ENCODE results near the gene PINLYP. TPM values are rescaled to one million over a fixed set of nuclear protein-coding genes. Genes with fewer than 3 reads are reported as not detected.

Gene PINLYP
- polyA plus RNA-seq, 1 of the 3 experiments (the other 2 are of a cell fraction) = 5.5 TPM

DNA sequence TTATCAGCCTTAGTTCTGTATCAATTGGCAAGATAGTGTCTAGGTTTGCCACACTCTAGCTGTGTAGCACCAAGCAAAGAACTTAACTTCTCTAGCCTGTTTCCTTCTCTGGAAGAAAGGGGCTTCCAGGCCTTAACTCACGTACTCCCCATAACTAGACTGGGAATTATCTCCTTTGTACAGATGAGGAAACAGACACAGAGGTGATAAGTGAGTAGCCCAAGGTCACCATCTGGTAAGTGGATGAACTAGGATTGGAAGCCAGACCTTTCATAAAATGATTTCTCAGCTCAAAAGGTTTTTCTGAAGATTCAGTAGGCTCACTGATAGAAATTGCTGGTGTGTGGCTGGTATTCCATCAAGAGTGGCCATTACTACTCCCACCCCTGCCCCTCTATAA is 40.7 kb downstream of the PINLYP start:
- Histone ChIP-seq H4K20me1 (ENCODE audit: insufficient read depth) (no peaks in the 10 kb centered on the region), H3K4me3 (ENCODE audit: low read depth in 2 of 2, low read length in 1 of 2) (no peak overlapping the region), H3K79me2 (ENCODE audit: insufficient read depth) (peaks cover 64% of the 10 kb centered on the region), H3F3A (replicated peaks; ENCODE audit: insufficient read depth) (no peaks in the 10 kb centered on the region), H2AFZ (ENCODE audit: low read depth) (no peak overlapping the region), H3K36me3 (replicated peaks in 1 of 2; ENCODE audit: control insufficient read depth in 1 of 2, insufficient read depth in 2 of 2, low read length in 1 of 2) (peaks cover 6 to 21% of the 10 kb centered on the region in 2 experiments), H3K9me3 (no peaks in the 10 kb centered on the region), H3K4me1 (ENCODE audit: control insufficient read depth in 1 of 2, insufficient read depth in 2 of 2, low read depth in 1 of 2, low read length in 1 of 2) (peaks cover 7 to 12% of the 10 kb centered on the region in 2 experiments; a peak in 2 of 4 replicates), H3K9ac (no peak overlapping the region), H3K27ac (ENCODE audit: low read depth in 2 of 2, low read length in 1 of 2) (no peak overlapping the region; a peak in 1 of 4 replicates), H3K9me2 (no peaks in the 10 kb centered on the region), H3K4me2 (no peak overlapping the region), H3K27me3 (ENCODE audit: insufficient read depth) (no peaks in the 10 kb centered on the region)
- POLR2A ChIA-PET = no interaction called here
- DNase-seq = no peak
- 95% methylated on average over 1 of the region's 1 CpG for WGBS (ENCODE audit: low lambda C conversion rate)
- TF ChIP-seq, protein P1, sequence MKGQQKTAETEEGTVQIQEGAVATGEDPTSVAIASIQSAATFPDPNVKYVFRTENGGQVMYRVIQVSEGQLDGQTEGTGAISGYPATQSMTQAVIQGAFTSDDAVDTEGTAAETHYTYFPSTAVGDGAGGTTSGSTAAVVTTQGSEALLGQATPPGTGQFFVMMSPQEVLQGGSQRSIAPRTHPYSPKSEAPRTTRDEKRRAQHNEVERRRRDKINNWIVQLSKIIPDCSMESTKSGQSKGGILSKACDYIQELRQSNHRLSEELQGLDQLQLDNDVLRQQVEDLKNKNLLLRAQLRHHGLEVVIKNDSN (IDR thresholded peaks at IDR 0.05; ENCODE audit: borderline replicate concordance, low read depth) = no peak
- no peak for TF ChIP-seq POLR2AphosphoS5 (IDR thresholded peaks at IDR 0.05; ENCODE audit: low read depth, low read length)
- no peak for TF ChIP-seq NFIC (IDR thresholded peaks at IDR 0.05; ENCODE audit: borderline replicate concordance)
- TF ChIP-seq MXI1 (IDR thresholded peaks at IDR 0.05; ENCODE audit: low read depth, low read length) = no peak
- no peak for TF ChIP-seq MEF2A (IDR thresholded peaks at IDR 0.05; ENCODE audit: borderline replicate concordance, low read depth)
- TF ChIP-seq SIN3A (IDR thresholded peaks at IDR 0.05; ENCODE audit: borderline replicate concordance, low read depth, low read length) = no peak
- TF ChIP-seq TAF1 (IDR thresholded peaks at IDR 0.05; ENCODE audit: borderline replicate concordance, low read depth, low read length) = no peak
- no peak for TF ChIP-seq NRF1 (IDR thresholded peaks at IDR 0.05; ENCODE audit: low read depth, low read length)
- no peak for TF ChIP-seq RXRA (IDR thresholded peaks at IDR 0.05; ENCODE audit: borderline replicate concordance, low read depth)
- TF ChIP-seq TEAD4 (IDR thresholded peaks at IDR 0.05; ENCODE audit: borderline replicate concordance, insufficient read depth) = no peak
- TF ChIP-seq YY1 (IDR thresholded peaks at IDR 0.05; ENCODE audit: low read depth) = no peak
- TF ChIP-seq SMC3 (IDR thresholded peaks at IDR 0.05; ENCODE audit: low read depth, low read length) = no peak
- no peak for TF ChIP-seq TCF12 (IDR thresholded peaks at IDR 0.05)
- no peak for TF ChIP-seq JUND (IDR thresholded peaks at IDR 0.05)
- TF ChIP-seq, protein P2, sequence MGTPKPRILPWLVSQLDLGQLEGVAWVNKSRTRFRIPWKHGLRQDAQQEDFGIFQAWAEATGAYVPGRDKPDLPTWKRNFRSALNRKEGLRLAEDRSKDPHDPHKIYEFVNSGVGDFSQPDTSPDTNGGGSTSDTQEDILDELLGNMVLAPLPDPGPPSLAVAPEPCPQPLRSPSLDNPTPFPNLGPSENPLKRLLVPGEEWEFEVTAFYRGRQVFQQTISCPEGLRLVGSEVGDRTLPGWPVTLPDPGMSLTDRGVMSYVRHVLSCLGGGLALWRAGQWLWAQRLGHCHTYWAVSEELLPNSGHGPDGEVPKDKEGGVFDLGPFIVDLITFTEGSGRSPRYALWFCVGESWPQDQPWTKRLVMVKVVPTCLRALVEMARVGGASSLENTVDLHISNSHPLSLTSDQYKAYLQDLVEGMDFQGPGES (IDR thresholded peaks at IDR 0.05; ENCODE audit: low read depth, low read length) = no peak
- TF ChIP-seq, protein P3, sequence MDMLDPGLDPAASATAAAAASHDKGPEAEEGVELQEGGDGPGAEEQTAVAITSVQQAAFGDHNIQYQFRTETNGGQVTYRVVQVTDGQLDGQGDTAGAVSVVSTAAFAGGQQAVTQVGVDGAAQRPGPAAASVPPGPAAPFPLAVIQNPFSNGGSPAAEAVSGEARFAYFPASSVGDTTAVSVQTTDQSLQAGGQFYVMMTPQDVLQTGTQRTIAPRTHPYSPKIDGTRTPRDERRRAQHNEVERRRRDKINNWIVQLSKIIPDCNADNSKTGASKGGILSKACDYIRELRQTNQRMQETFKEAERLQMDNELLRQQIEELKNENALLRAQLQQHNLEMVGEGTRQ (IDR thresholded peaks at IDR 0.05; ENCODE audit: borderline replicate concordance, low read depth, low read length) = no peak
- TF ChIP-seq, protein P4, sequence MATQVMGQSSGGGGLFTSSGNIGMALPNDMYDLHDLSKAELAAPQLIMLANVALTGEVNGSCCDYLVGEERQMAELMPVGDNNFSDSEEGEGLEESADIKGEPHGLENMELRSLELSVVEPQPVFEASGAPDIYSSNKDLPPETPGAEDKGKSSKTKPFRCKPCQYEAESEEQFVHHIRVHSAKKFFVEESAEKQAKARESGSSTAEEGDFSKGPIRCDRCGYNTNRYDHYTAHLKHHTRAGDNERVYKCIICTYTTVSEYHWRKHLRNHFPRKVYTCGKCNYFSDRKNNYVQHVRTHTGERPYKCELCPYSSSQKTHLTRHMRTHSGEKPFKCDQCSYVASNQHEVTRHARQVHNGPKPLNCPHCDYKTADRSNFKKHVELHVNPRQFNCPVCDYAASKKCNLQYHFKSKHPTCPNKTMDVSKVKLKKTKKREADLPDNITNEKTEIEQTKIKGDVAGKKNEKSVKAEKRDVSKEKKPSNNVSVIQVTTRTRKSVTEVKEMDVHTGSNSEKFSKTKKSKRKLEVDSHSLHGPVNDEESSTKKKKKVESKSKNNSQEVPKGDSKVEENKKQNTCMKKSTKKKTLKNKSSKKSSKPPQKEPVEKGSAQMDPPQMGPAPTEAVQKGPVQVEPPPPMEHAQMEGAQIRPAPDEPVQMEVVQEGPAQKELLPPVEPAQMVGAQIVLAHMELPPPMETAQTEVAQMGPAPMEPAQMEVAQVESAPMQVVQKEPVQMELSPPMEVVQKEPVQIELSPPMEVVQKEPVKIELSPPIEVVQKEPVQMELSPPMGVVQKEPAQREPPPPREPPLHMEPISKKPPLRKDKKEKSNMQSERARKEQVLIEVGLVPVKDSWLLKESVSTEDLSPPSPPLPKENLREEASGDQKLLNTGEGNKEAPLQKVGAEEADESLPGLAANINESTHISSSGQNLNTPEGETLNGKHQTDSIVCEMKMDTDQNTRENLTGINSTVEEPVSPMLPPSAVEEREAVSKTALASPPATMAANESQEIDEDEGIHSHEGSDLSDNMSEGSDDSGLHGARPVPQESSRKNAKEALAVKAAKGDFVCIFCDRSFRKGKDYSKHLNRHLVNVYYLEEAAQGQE (IDR thresholded peaks at IDR 0.05; ENCODE audit: low read depth, low read length) = no peak
- no peak for TF ChIP-seq FOXM1 (IDR thresholded peaks at IDR 0.05; ENCODE audit: low read depth)
- no peak for TF ChIP-seq ELF1 (IDR thresholded peaks at IDR 0.05)
- CTCF ChIA-PET = interaction anchor here (0.5 to 1.2 kb wide), 3 partner anchors 17 to 97 kb away, joined by 3 read pairs; no protein-coding TSS in a partner anchor
